ENCODE data around the gene PCBD2. TPM values are rescaled to one million over a fixed set of nuclear protein-coding genes. Genes with fewer than 3 reads are reported as not detected.

Gene PCBD2
- total RNA-seq, 1 donor from 2014 or later = 7.7 TPM

DNA sequence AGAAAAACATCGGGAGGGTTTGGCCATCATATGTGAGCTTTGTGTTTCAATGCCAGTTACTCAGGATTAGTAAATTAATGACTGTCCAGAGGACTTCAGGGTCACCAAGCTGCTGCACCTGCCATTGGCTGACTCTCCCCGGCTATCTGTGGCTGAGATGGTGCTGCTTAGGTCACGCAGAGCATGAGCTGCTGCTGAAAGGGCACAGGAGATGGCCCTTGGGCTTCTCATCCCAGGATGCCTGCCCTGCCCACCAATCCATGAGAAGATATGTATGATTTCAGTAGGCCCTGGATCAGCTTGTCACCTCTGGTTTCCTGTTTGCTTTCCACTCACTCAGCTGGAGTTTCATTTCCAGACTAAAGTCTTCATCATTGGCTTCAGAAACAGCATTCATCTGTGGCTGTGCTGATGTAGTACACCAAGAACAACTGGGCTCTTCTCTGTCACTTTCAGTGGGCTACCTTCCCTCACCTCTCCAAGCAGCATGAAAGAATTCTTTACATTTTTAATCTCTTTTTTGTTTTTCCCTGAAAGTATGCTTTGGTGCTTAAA, 60.4 kb downstream of the PCBD2 start:
- no peaks in the 10 kb centered on the region for H3K9me3 Mint-ChIP-seq (ENCODE audit: unreplicated experiment)
- H3K4me1 Mint-ChIP-seq (ENCODE audit: unreplicated experiment) = no peaks in the 10 kb centered on the region
- TF ChIP-seq CTCF (IDR thresholded peaks at IDR 0.05; ENCODE audit: unreplicated experiment) = no peak
- DNase-seq (ENCODE audit: low spot score) = no peak
- H3K4me3 Mint-ChIP-seq (ENCODE audit: unreplicated experiment) = no peak overlapping the region
- no peaks in the 10 kb centered on the region for H3K36me3 Mint-ChIP-seq (ENCODE audit: low read depth, unreplicated experiment)
- H3K27me3 Mint-ChIP-seq (ENCODE audit: unreplicated experiment) = no peaks in the 10 kb centered on the region
- H3K27ac Mint-ChIP-seq (ENCODE audit: unreplicated experiment) = no peak overlapping the region

- no peak within 1 kb of the TSS for H3K4me3 Mint-ChIP-seq (ENCODE audit: unreplicated experiment)
- H3K27ac Mint-ChIP-seq (ENCODE audit: unreplicated experiment) = no peak within 1 kb of the TSS
- no peaks in the 10 kb centered on the region for H3K4me1 Mint-ChIP-seq (ENCODE audit: unreplicated experiment)
- H3K9me3 Mint-ChIP-seq (ENCODE audit: unreplicated experiment) = no peaks in the 10 kb centered on the region
- H3K27me3 Mint-ChIP-seq (ENCODE audit: unreplicated experiment) = no peaks in the 10 kb centered on the region
- H3K36me3 Mint-ChIP-seq (ENCODE audit: low read depth, unreplicated experiment) = no peaks in the 10 kb centered on the region
- DNase-seq (ENCODE audit: low spot score) = no peak
- TF ChIP-seq CTCF (IDR thresholded peaks at IDR 0.05; ENCODE audit: unreplicated experiment) = no peak
These were observed 62.7 kb downstream of the PCBD2 start, which contains the start of gene CATSPER3 for GRCh38 chr5:134967607-134968006. Gene CATSPER3 (plus strand): TSS chr5:134967907. CDS start chr5:134967992, 85 bp downstream.

DNA sequence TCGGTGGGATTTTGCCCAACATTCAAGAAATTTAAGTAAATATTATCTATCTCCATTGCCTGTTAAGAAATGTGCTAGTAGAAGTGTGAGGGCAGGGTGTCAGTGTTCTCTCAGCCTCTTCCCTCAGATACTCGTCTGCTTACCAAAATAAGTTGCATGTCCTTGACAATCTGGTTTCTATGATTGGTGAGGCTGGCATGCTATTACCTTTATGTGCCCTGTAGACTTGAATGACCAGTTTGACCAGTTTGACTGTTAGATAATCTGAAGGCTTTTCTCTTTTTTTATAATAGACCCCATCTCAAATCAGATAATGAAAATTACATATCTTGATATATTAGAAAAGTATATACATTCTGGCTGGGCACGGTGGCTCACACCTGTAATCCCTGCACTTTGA, 63.1 kb downstream of the PCBD2 start:
- no peak for DNase-seq (ENCODE audit: low spot score)
- Mint-ChIP-seq H3K9me3 (ENCODE audit: unreplicated experiment) (no peaks in the 10 kb centered on the region), H3K36me3 (ENCODE audit: low read depth, unreplicated experiment) (no peaks in the 10 kb centered on the region), H3K27me3 (ENCODE audit: unreplicated experiment) (no peaks in the 10 kb centered on the region), H3K27ac (ENCODE audit: unreplicated experiment) (no peak overlapping the region), H3K4me1 (ENCODE audit: unreplicated experiment) (no peaks in the 10 kb centered on the region), H3K4me3 (ENCODE audit: unreplicated experiment) (no peak overlapping the region)
- no peak for TF ChIP-seq CTCF (IDR thresholded peaks at IDR 0.05; ENCODE audit: unreplicated experiment)

- no peak for DNase-seq (ENCODE audit: low spot score)
- TF ChIP-seq CTCF (IDR thresholded peaks at IDR 0.05; ENCODE audit: unreplicated experiment) = no peak
- Mint-ChIP-seq H3K27ac (ENCODE audit: unreplicated experiment) (no peak overlapping the region), H3K4me3 (ENCODE audit: unreplicated experiment) (no peak overlapping the region), H3K4me1 (ENCODE audit: unreplicated experiment) (no peaks in the 10 kb centered on the region), H3K36me3 (ENCODE audit: low read depth, unreplicated experiment) (no peaks in the 10 kb centered on the region), H3K9me3 (ENCODE audit: unreplicated experiment) (no peaks in the 10 kb centered on the region), H3K27me3 (ENCODE audit: unreplicated experiment) (no peaks in the 10 kb centered on the region)
These were observed 64.2 kb downstream of the PCBD2 start for GRCh38 chr5:134969166-134969565.

DNA sequence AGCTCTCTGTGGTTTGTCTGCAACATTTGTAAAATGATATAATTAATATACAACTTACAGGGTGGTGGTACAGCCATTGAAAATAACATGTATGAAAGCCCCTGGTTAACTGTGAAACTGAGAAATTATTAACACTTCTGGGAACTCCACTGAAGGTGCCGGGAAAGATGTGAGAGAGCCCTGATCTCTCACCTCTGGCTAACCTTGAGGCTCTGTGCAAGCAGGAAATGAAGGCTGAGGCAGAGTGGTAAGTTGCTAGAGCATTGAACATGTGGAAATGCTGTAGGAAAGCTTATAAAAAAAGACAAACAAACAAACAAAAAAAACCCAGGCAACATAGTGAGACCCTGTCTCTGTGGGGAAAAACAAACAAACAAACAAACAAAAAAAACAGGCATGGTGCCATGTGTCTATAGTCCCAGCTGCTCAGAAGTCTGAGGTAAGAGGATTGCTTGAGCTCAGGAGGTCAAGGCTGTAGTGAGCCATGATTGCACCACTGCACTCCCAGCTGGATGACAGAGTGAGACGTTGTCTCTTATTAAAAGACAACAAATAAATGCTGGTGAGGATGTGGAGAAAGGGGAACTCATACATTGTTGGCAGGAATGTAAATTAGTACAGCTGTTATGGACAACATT, 70.3 kb downstream of the PCBD2 start:
- Mint-ChIP-seq H3K36me3 (ENCODE audit: low read depth, unreplicated experiment) (peaks cover 29% of the 10 kb centered on the region), H3K27me3 (ENCODE audit: unreplicated experiment) (no peaks in the 10 kb centered on the region), H3K4me1 (ENCODE audit: unreplicated experiment) (no peaks in the 10 kb centered on the region), H3K27ac (ENCODE audit: unreplicated experiment) (no peak overlapping the region), H3K9me3 (ENCODE audit: unreplicated experiment) (peaks cover 11% of the 10 kb centered on the region), H3K4me3 (ENCODE audit: unreplicated experiment) (no peak overlapping the region)
- no peak for DNase-seq (ENCODE audit: low spot score)
- no peak for TF ChIP-seq CTCF (IDR thresholded peaks at IDR 0.05; ENCODE audit: unreplicated experiment)
